ENCODE results near the gene SPG11.

GRCh38 chr15:44667039-44667360 is 3.5 kb upstream of the SPG11 start:
- no peak for TF ChIP-seq BHLHE40 (IDR thresholded peaks at IDR 0.05; ENCODE audit: borderline replicate concordance)
- no peak for TF ChIP-seq SUZ12 (IDR thresholded peaks at IDR 0.05)
- no peak for TF ChIP-seq FOXM1 (IDR thresholded peaks at IDR 0.05; ENCODE audit: borderline replicate concordance)
- no peak for TF ChIP-seq LEF1 (IDR thresholded peaks at IDR 0.05; ENCODE audit: borderline replicate concordance)
- TF ChIP-seq NFRKB (IDR thresholded peaks at IDR 0.05): no peak
- TF ChIP-seq SP1 (IDR thresholded peaks at IDR 0.05): no peak
- no peak for TF ChIP-seq HDGF (IDR thresholded peaks at IDR 0.05; ENCODE audit: borderline replicate concordance)
- TF ChIP-seq TARDBP (IDR thresholded peaks at IDR 0.05): no peak
- no peak for TF ChIP-seq FOXK2 (IDR thresholded peaks at IDR 0.05)
- TF ChIP-seq L3MBTL2 (conservative IDR thresholded peaks at IDR 0.05): no peak
- no peak for TF ChIP-seq CTBP1 (IDR thresholded peaks at IDR 0.05; ENCODE audit: borderline replicate concordance)
- TF ChIP-seq ZNF384 (IDR thresholded peaks at IDR 0.05): no peak
- no peak for TF ChIP-seq ELF4 (IDR thresholded peaks at IDR 0.05)

Measured in HEK293T (cell line).